ENCODE measurements around the gene MOSPD3.

Gene MOSPD3

GRCh38 chr7:100574362-100575205 lies 37.8 kb upstream of the MOSPD3 start:
- TF ChIP-seq POU2F2 (IDR thresholded peaks at IDR 0.05; ENCODE audit: low read depth, low read length) = no peak
- no peak for TF ChIP-seq TAF1 (IDR thresholded peaks at IDR 0.05; ENCODE audit: low read depth, low read length)
- TF ChIP-seq POLR2A (IDR thresholded peaks at IDR 0.05; ENCODE audit: low read depth, low read length) = no peak
- FAIRE-seq = no peak
- no peak for DNase-seq (ENCODE audit: insufficient read length, low spot score)

GRCh38 chr7:100575206-100575631 lies 37.1 kb upstream of the MOSPD3 start:
- FAIRE-seq = no peak
- TF ChIP-seq SPI1 (IDR thresholded peaks at IDR 0.05; ENCODE audit: low read depth, low read length) (no peak), TAF1 (IDR thresholded peaks at IDR 0.05; ENCODE audit: low read depth, low read length) (no peak), POU2F2 (IDR thresholded peaks at IDR 0.05; ENCODE audit: low read depth, low read length) (no peak), POLR2A (IDR thresholded peaks at IDR 0.05; ENCODE audit: low read depth, low read length) (no peak), PAX5 (IDR thresholded peaks at IDR 0.05; ENCODE audit: insufficient read depth, low read length, severe bottlenecking) (no peak), POLR2AphosphoS5 (IDR thresholded peaks at IDR 0.05; ENCODE audit: low read depth, low read length) (no peak)
- no peak for DNase-seq (ENCODE audit: insufficient read length, low spot score)

GRCh38 chr7:100575746-100576383 lies 36.5 kb upstream of the MOSPD3 start:
- DNase-seq (ENCODE audit: insufficient read length, low spot score) = no peak
- FAIRE-seq = no peak
- TF ChIP-seq PAX5 (IDR thresholded peaks at IDR 0.05; ENCODE audit: insufficient read depth, low read length, severe bottlenecking) (no peak), SPI1 (IDR thresholded peaks at IDR 0.05; ENCODE audit: low read depth, low read length) (no peak), POLR2AphosphoS5 (IDR thresholded peaks at IDR 0.05; ENCODE audit: low read depth, low read length) (no peak)

- FAIRE-seq (no peak), DNase-seq (ENCODE audit: insufficient read length, low spot score) (no peak)
- TF ChIP-seq SPI1 (IDR thresholded peaks at IDR 0.05; ENCODE audit: low read depth, low read length) (no peak), TAF1 (IDR thresholded peaks at IDR 0.05; ENCODE audit: low read depth, low read length) (no peak), POLR2A (IDR thresholded peaks at IDR 0.05; ENCODE audit: low read depth, low read length) (no peak), POLR2AphosphoS5 (IDR thresholded peaks at IDR 0.05; ENCODE audit: low read depth, low read length) (no peak), POU2F2 (IDR thresholded peaks at IDR 0.05; ENCODE audit: low read depth, low read length) (no peak), PAX5 (IDR thresholded peaks at IDR 0.05; ENCODE audit: insufficient read depth, low read length, severe bottlenecking) (no peak)
These were observed 35.9 kb upstream of the MOSPD3 start for GRCh38 chr7:100576384-100576993.

DNA sequence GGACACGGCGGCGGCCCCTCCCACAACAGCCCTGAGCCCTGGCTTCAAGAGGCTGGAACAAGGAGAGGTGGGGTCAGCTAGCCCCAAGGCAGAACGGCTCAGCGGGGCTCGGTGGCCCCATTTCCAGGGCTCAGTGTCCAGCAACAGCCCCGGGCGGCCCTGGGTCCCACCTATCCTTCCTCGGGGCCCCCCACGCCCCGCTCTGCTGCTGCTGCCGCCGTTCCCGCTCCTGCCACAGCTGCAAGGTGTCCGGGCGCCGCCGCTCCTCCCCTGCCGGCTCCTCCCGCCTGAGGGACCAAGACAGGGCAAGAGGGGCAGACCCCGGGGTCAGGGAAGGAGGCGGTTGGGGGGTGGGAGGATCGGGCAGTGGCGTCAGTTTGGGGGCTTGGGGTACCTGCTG lies 35.2 kb upstream of the MOSPD3 start:
- DNase-seq (ENCODE audit: insufficient read length, low spot score) (no peak), FAIRE-seq (no peak)
- no peak for TF ChIP-seq POLR2A (IDR thresholded peaks at IDR 0.05; ENCODE audit: low read depth, low read length)
- no peak for TF ChIP-seq TAF1 (IDR thresholded peaks at IDR 0.05; ENCODE audit: low read depth, low read length)
- TF ChIP-seq SPI1 (IDR thresholded peaks at IDR 0.05; ENCODE audit: low read depth, low read length) = no peak
- no peak for TF ChIP-seq PAX5 (IDR thresholded peaks at IDR 0.05; ENCODE audit: insufficient read depth, low read length, severe bottlenecking)
- TF ChIP-seq POLR2AphosphoS5 (IDR thresholded peaks at IDR 0.05; ENCODE audit: low read depth, low read length) = no peak
- TF ChIP-seq POU2F2 (IDR thresholded peaks at IDR 0.05; ENCODE audit: low read depth, low read length) = no peak

- TF ChIP-seq TAF1 (IDR thresholded peaks at IDR 0.05; ENCODE audit: low read depth, low read length) (no peak), POLR2A (IDR thresholded peaks at IDR 0.05; ENCODE audit: low read depth, low read length) (no peak), POU2F2 (IDR thresholded peaks at IDR 0.05; ENCODE audit: low read depth, low read length) (no peak), POLR2AphosphoS5 (IDR thresholded peaks at IDR 0.05; ENCODE audit: low read depth, low read length) (no peak), PAX5 (IDR thresholded peaks at IDR 0.05; ENCODE audit: insufficient read depth, low read length, severe bottlenecking) (no peak), SPI1 (IDR thresholded peaks at IDR 0.05; ENCODE audit: low read depth, low read length) (no peak)
- no peak for FAIRE-seq
These were observed 34.8 kb upstream of the MOSPD3 start for GRCh38 chr7:100577507-100577906.

GRCh38 chr7:100578246-100579183 lies 33.8 kb upstream of the MOSPD3 start:
- TF ChIP-seq POLR2AphosphoS5 (IDR thresholded peaks at IDR 0.05; ENCODE audit: low read depth, low read length) (no peak), POLR2A (IDR thresholded peaks at IDR 0.05; ENCODE audit: low read depth, low read length) (no peak), PAX5 (IDR thresholded peaks at IDR 0.05; ENCODE audit: insufficient read depth, low read length, severe bottlenecking) (no peak), SPI1 (IDR thresholded peaks at IDR 0.05; ENCODE audit: low read depth, low read length) (no peak), TAF1 (IDR thresholded peaks at IDR 0.05; ENCODE audit: low read depth, low read length) (no peak), POU2F2 (IDR thresholded peaks at IDR 0.05; ENCODE audit: low read depth, low read length) (no peak)
- DNase-seq (ENCODE audit: insufficient read length, low spot score) (no peak), FAIRE-seq (no peak)

More at GRCh38 chr7:100577507-100577906, 34.8 kb upstream of the MOSPD3 start:
- DNase-seq (ENCODE audit: insufficient read length, low spot score) = no peak

DNA sequence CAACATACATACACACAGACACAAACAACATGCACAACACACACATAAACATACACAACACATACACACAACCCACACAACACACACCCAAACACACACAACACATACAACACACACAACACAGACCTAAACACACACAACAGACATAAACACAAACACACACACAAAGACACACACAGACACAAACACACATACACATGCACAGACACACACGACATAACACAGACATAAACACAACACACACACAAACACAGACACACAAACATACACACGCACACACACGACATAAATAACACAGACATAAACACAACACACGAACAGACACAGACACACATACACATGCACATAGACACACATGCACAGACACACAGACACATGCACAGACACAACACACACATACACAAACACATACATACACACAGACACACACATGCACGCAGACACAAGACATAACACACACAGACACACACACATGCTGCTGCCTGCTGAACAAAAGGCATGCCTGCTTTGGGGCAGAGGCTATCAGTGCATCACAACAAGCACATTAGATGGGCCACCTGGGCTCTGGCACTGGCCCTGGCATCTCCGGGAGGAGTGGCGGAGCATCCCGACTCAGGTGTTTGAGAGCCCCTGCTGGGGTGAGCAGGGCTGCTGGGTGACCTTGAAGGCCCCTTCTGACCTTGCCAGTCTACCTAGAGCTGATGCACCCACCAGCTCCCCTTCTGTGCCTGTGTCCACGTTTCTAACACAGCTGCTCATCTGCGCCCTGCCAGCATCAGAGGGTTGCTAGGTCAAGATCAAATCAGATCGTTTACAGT lies 31.7 kb upstream of the MOSPD3 start:
- TF ChIP-seq SPI1 (IDR thresholded peaks at IDR 0.05; ENCODE audit: low read depth, low read length) (no peak), TAF1 (IDR thresholded peaks at IDR 0.05; ENCODE audit: low read depth, low read length) (no peak), POLR2A (IDR thresholded peaks at IDR 0.05; ENCODE audit: low read depth, low read length) (peak; percentile 17; the same call in 1 of the 2 replicates), POU2F2 (IDR thresholded peaks at IDR 0.05; ENCODE audit: low read depth, low read length) (no peak)
- FAIRE-seq (peak; percentile 96), DNase-seq (ENCODE audit: insufficient read length, low spot score) (no peak)
